ENCODE measurements around the gene ECT2. TPM values are rescaled to one million over a fixed set of nuclear protein-coding genes. Genes with fewer than 3 reads are reported as not detected.

Gene ECT2
- total and polyA plus RNA-seq, 8 donors, result 1.2 to 28.1 (median 9.2) TPM

- intact Hi-C loops (cut with DNase I; ENCODE audit: low total_unique reads), result no loop called here
- TF ChIP-seq, protein P1, sequence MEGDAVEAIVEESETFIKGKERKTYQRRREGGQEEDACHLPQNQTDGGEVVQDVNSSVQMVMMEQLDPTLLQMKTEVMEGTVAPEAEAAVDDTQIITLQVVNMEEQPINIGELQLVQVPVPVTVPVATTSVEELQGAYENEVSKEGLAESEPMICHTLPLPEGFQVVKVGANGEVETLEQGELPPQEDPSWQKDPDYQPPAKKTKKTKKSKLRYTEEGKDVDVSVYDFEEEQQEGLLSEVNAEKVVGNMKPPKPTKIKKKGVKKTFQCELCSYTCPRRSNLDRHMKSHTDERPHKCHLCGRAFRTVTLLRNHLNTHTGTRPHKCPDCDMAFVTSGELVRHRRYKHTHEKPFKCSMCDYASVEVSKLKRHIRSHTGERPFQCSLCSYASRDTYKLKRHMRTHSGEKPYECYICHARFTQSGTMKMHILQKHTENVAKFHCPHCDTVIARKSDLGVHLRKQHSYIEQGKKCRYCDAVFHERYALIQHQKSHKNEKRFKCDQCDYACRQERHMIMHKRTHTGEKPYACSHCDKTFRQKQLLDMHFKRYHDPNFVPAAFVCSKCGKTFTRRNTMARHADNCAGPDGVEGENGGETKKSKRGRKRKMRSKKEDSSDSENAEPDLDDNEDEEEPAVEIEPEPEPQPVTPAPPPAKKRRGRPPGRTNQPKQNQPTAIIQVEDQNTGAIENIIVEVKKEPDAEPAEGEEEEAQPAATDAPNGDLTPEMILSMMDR (IDR thresholded peaks at IDR 0.05), result no peak
- TF ChIP-seq EP300 (IDR thresholded peaks at IDR 0.05) (no peak), POLR2A (IDR thresholded peaks at IDR 0.05) (no peak), POLR2AphosphoS5 (IDR thresholded peaks at IDR 0.05) (no peak)
- Histone ChIP-seq H3K36me3 (peaks cover 0 to 81% (median 57%) of the 10 kb centered on the region in 4 donors), H3K4me1 (no peaks in the 10 kb centered on the region), H3K27me3 (no peaks in the 10 kb centered on the region), H3K4me3 (no peak overlapping the region), H3K27ac (no peak overlapping the region), H3K9me3 (no peaks in the 10 kb centered on the region)
- WGBS, 5 donors, result 88 to 99% (median 97%) methylated on average over 2 of the region's 2 CpGs
- DNase-seq, result no peak
Measured at GRCh38 chr3:172766241-172766640, 15.7 kb downstream of the ECT2 start.

GRCh38 chr3:172766718-172767405 lies 16.3 kb downstream of the ECT2 start:
- Histone ChIP-seq H3K4me1 (no peaks in the 10 kb centered on the region), H3K27ac (no peak overlapping the region), H3K9me3 (no peaks in the 10 kb centered on the region), H3K4me3 (no peak overlapping the region), H3K36me3 (peaks cover 0 to 88% (median 57%) of the 10 kb centered on the region in 4 donors), H3K27me3 (no peaks in the 10 kb centered on the region)
- WGBS, 5 donors, result 96 to 98% (median 98%) methylated on average over 10 of the region's 10 CpGs
- DNase-seq, result no peak
- TF ChIP-seq POLR2AphosphoS5 (IDR thresholded peaks at IDR 0.05) (no peak), POLR2A (IDR thresholded peaks at IDR 0.05) (no peak)
- TF ChIP-seq, protein P1 (IDR thresholded peaks at IDR 0.05), result no peak
- intact Hi-C loops (cut with DNase I; ENCODE audit: low total_unique reads), result no loop called here

- Histone ChIP-seq H3K27ac (no peak overlapping the region), H3K4me3 (no peak overlapping the region), H3K27me3 (no peaks in the 10 kb centered on the region), H3K4me1 (no peaks in the 10 kb centered on the region), H3K9me3 (no peaks in the 10 kb centered on the region), H3K36me3 (peaks cover 0 to 79% (median 35%) of the 10 kb centered on the region in 4 donors)
- TF ChIP-seq EP300 (IDR thresholded peaks at IDR 0.05) (no peak), POLR2A (IDR thresholded peaks at IDR 0.05) (no peak), POLR2AphosphoS5 (IDR thresholded peaks at IDR 0.05) (no peak)
- TF ChIP-seq, protein P1 (IDR thresholded peaks at IDR 0.05), result no peak
- DNase-seq, result no peak
- whole genome bisulfite sequencing, 5 donors, result 93 to 100% (median 96%) methylated on average over 1 of the region's 1 CpG
- intact Hi-C loops (cut with DNase I; ENCODE audit: low total_unique reads), result no loop called here
Measured at GRCh38 chr3:172770382-172770781, 19.9 kb downstream of the ECT2 start.

GRCh38 chr3:172771672-172772071 lies 21.1 kb downstream of the ECT2 start:
- no peak for DNase-seq
- H3K9me3 ChIP-seq, result no peaks in the 10 kb centered on the region
- H3K27ac ChIP-seq, result no peak overlapping the region
- WGBS, 5 donors, result 88 to 98% (median 94%) methylated on average over 2 of the region's 2 CpGs
- TF ChIP-seq, protein P1 (IDR thresholded peaks at IDR 0.05), result no peak
- TF ChIP-seq POLR2AphosphoS5 (IDR thresholded peaks at IDR 0.05) (no peak), POLR2A (IDR thresholded peaks at IDR 0.05) (no peak), EP300 (IDR thresholded peaks at IDR 0.05) (no peak)
- peaks cover 0 to 69% (median 29%) of the 10 kb centered on the region in 4 donors for H3K36me3 ChIP-seq
- H3K4me1 ChIP-seq, result no peaks in the 10 kb centered on the region
- no peak overlapping the region for H3K4me3 ChIP-seq
- intact Hi-C loops (cut with DNase I; ENCODE audit: low total_unique reads), result no loop called here
- no peaks in the 10 kb centered on the region for H3K27me3 ChIP-seq
